Right kidney (tissue), 1 donor: ENCODE results near the gene AARSD1.
"Not testable (repeated sequence)": the region's sequence is repeated elsewhere in the genome, so short reads cannot be mapped to it uniquely, and the experiment has no call there.

Source experiments
- DNase-seq: peaks from one replicate; pipeline ENCODE4 v3.0.0-alpha.2; 2016

Gene AARSD1

GRCh38 chr17:42920106-42920900, 44.0 kb downstream of the AARSD1 start:
- no peak for DNase-seq

- DNase-seq, result not testable (repeated sequence)
These were observed 44.7 kb downstream of the AARSD1 start for GRCh38 chr17:42919522-42920077.

- no peak for DNase-seq
These were observed 45.2 kb downstream of the AARSD1 start for GRCh38 chr17:42918902-42919521.

- no peak for DNase-seq
These were observed 47.0 kb downstream of the AARSD1 start for GRCh38 chr17:42917236-42917603.

GRCh38 chr17:42916388-42917235, 47.6 kb downstream of the AARSD1 start:
- DNase-seq, result not testable (repeated sequence)

GRCh38 chr17:42915288-42915687, 49.0 kb downstream of the AARSD1 start:
- DNase-seq, result not testable (repeated sequence)

- no peak for DNase-seq
These were observed 50.2 kb downstream of the AARSD1 start for GRCh38 chr17:42913981-42914617.

- no peak for DNase-seq
These were observed 50.7 kb downstream of the AARSD1 start for GRCh38 chr17:42913522-42913921.

- DNase-seq, result no peak
These were observed 55.2 kb downstream of the AARSD1 start for GRCh38 chr17:42908872-42909700.

- DNase-seq, result no peak
These were observed 57.3 kb downstream of the AARSD1 start for GRCh38 chr17:42906772-42907446.

- DNase-seq, result no peak
These were observed 60.2 kb downstream of the AARSD1 start for GRCh38 chr17:42904110-42904469.

- DNase-seq, result no peak
These were observed 62.6 kb downstream of the AARSD1 start for GRCh38 chr17:42901535-42902229.
